Airway epithelial cell (primary cell): ENCODE results near the gene WDR43. TPM values are rescaled to one million over a fixed set of nuclear protein-coding genes. Genes with fewer than 3 reads are reported as not detected.

Experiments used
- total RNA-seq: library from RNA; depleted of rRNA; stranded (reverse); fragments of >200 nt; gene quantifications from 2 replicates; pipeline ENCODE4 v1.2.3, GENCODE V29; 2015

Gene WDR43
- 52.0 and 58.0 TPM in 2 replicates for total RNA-seq

GRCh38 chr2:28894470-28895188 lies at the start of gene WDR43:
Gene WDR43, plus strand, starts transcription at chr2:28894667. Its CDS starts 32 bp downstream, at chr2:28894699.

GRCh38 chr2:28870146-28870891 lies 24.1 kb upstream of the WDR43 start, which contains the start of gene TRMT61B:
Gene TRMT61B, minus strand, starts transcription at chr2:28870309. Its CDS starts 32 bp downstream, at chr2:28870277.

GRCh38 chr2:28981016-28981441 lies 86.6 kb downstream of the WDR43 start, which contains the start of gene TOGARAM2:
Gene TOGARAM2, plus strand, starts transcription at chr2:28981298. Its CDS starts 13,537 bp downstream, at chr2:28994835.

Other genes with a start within 250 kb of the WDR43 start
- 173 and 179 TPM in 2 replicates for gene PPP1CB, start 142.8 kb upstream of the WDR43 start, total RNA-seq
- 0.28 TPM in 2 replicates for gene SPDYA, start 83.8 kb upstream of the WDR43 start, total RNA-seq
- 8.5 and 12.0 TPM in 2 replicates for gene TRMT61B, start 24.4 kb upstream of the WDR43 start, total RNA-seq
- gene TOGARAM2, start 86.6 kb downstream of the WDR43 start, total RNA-seq, result not detected in 2 replicates
- gene PCARE, start 179.9 kb downstream of the WDR43 start, total RNA-seq, result not detected in 2 replicates
- gene CLIP4, start 220.7 kb downstream of the WDR43 start, total RNA-seq, result 18.6 and 21.9 TPM in 2 replicates